Vagina (tissue), 2 donors: ENCODE data around the gene BRIP1. TPM values are rescaled to one million over a fixed set of nuclear protein-coding genes. Genes with fewer than 3 reads are reported as not detected.

Experiments
- DNase-seq, 2 donors: peaks; one replicate each; pipeline ENCODE4 v3.0.0-alpha.2; 2017; ENCODE audit errors: extremely low spot score in 2 of 2
- H3K27ac ChIP-seq: fragments of 200-600 bp; sonication (generic); one replicate; pipeline ENCODE4 v1.5.1; 2019
- H3K27me3 ChIP-seq: fragments of 200-600 bp; sonication (generic); one replicate; pipeline ENCODE4 v1.5.1; 2019
- H3K36me3 ChIP-seq, 2 donors: fragments of 200-600 bp; sonication (generic); one replicate each; pipeline ENCODE4 v1.5.1; 2017 to 2019
- H3K4me1 ChIP-seq: fragments of 200-600 bp; sonication (generic); one replicate; pipeline ENCODE4 v1.5.1; 2019
- H3K4me3 ChIP-seq, 2 donors: fragments of 200-600 bp; sonication (generic); 1 replicate in 1 of 2; 2 replicates in 1 of 2; pipeline ENCODE4 v1.5.1; 2016 to 2019
- H3K9me3 ChIP-seq: fragments of 200-600 bp; sonication (generic); one replicate; pipeline ENCODE4 v1.5.1; 2019
- POLR2A ChIP-seq, 2 donors: fragments of 450-650 bp; IDR thresholded peaks; one replicate each; pipeline ENCODE4 v1.6.1; 2017; ENCODE audit warnings: antibody characterized with exemption in 2 of 2, mild to moderate bottlenecking in 2 of 2, moderate library complexity in 2 of 2
- POLR2AphosphoS5 ChIP-seq, 2 donors: sonication (generic); formaldehyde crosslinking; IDR thresholded peaks; one replicate each; pipeline ENCODE4 v1.9.0; 2017; ENCODE audit warnings: antibody characterized with exemption in 2 of 2, mild to moderate bottlenecking in 2 of 2, low read depth in 1 of 2; ENCODE audit not compliant: insufficient read depth in 1 of 2
- intact Hi-C: fragments of 100-400 bp; cut with DNase I; formaldehyde crosslinking; loops from one replicate; pipeline ENCODE4 v1.15.1; 2023
- total RNA-seq: library from RNA; depleted of rRNA; stranded (reverse); fragments of >200 nt; gene quantifications from one replicate; pipeline ENCODE4 v1.2.3, GENCODE V29; 2016
- TF ChIP-seq, protein P1 (sequence below), 3 experiments: fragments of 450-650 bp in 2 of 3; fragments of 200-600 bp in 1 of 3; sonication (generic) in 1 of 3; IDR thresholded peaks; one replicate each; pipeline ENCODE4 v1.5.1; 2017 to 2019; ENCODE audit warnings: antibody characterized with exemption in 3 of 3, mild to moderate bottlenecking in 2 of 3, moderate library complexity in 2 of 3

BRIP1 gene
- total RNA-seq, 1 donor from 2014 or later, result 0.98 TPM

DNA sequence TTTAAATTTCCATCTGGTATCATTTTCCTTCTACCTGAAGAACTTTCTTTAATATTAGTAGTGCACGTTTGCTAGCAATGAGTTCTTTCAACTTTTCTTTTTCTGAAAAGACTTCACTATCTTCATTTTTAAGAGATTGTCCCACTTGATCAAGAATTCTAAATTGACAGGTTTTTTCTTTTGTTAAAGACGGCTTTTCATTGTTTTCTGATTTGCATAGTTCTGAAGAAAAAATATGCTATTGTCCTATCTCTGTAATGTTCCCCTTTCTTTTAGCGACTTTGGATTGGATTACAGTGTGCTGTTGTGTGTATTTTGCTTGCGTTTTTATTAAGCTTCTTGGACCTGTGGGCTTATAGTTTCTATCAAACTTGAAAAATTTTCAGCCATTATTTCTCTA is 146.0 kb downstream of the BRIP1 start:
- intact Hi-C loops, result no loop called here
- no peaks in the 10 kb centered on the region for H3K36me3 ChIP-seq
- H3K4me1 ChIP-seq, result no peaks in the 10 kb centered on the region
- no peak overlapping the region for H3K27ac ChIP-seq
- no peaks in the 10 kb centered on the region for H3K9me3 ChIP-seq
- H3K4me3 ChIP-seq, result no peak overlapping the region
- TF ChIP-seq, protein P1, sequence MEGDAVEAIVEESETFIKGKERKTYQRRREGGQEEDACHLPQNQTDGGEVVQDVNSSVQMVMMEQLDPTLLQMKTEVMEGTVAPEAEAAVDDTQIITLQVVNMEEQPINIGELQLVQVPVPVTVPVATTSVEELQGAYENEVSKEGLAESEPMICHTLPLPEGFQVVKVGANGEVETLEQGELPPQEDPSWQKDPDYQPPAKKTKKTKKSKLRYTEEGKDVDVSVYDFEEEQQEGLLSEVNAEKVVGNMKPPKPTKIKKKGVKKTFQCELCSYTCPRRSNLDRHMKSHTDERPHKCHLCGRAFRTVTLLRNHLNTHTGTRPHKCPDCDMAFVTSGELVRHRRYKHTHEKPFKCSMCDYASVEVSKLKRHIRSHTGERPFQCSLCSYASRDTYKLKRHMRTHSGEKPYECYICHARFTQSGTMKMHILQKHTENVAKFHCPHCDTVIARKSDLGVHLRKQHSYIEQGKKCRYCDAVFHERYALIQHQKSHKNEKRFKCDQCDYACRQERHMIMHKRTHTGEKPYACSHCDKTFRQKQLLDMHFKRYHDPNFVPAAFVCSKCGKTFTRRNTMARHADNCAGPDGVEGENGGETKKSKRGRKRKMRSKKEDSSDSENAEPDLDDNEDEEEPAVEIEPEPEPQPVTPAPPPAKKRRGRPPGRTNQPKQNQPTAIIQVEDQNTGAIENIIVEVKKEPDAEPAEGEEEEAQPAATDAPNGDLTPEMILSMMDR (IDR thresholded peaks at IDR 0.05), result no peak
- TF ChIP-seq POLR2AphosphoS5 (IDR thresholded peaks at IDR 0.05; ENCODE audit: insufficient read depth in 1 of 2, low read depth in 1 of 2) (no peak), POLR2A (IDR thresholded peaks at IDR 0.05) (no peak)
- no peak for DNase-seq
- no peaks in the 10 kb centered on the region for H3K27me3 ChIP-seq

DNA sequence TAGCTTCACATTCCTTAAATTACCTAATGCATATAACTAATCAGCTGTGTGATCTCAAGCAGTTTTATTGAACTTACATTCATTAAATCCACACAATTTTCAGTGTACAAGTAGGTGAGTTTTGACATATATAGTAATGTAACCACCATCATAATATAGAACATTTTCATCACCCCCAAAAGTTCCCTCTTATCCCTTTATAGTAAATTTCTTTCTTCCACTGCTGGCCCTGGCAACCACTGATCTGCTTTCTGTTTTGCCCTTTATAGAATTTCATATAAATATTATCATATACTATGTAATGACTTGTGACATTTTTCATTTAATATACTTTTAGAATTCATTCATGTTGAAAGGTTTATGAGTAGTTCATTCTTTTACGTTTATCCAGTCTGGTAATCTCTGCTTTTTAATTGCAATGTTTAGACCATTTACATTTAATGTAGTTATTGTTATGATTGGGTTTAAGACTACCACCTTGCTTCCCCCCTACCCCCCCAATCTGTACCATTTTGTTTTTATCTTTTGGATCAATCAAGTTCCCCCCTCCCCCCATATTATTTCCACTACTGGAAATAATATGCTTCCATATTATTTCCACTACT is 147.0 kb downstream of the BRIP1 start:
- TF ChIP-seq, protein P1 (IDR thresholded peaks at IDR 0.05), result no peak
- TF ChIP-seq POLR2AphosphoS5 (IDR thresholded peaks at IDR 0.05; ENCODE audit: insufficient read depth in 1 of 2, low read depth in 1 of 2), result no peak
- no peak for TF ChIP-seq POLR2A (IDR thresholded peaks at IDR 0.05)
- Histone ChIP-seq H3K27me3 (no peaks in the 10 kb centered on the region), H3K9me3 (no peaks in the 10 kb centered on the region), H3K4me3 (no peak overlapping the region), H3K4me1 (no peaks in the 10 kb centered on the region), H3K27ac (no peak overlapping the region), H3K36me3 (no peaks in the 10 kb centered on the region)
- DNase-seq, result no peak
- intact Hi-C loops, result no loop called here

DNA sequence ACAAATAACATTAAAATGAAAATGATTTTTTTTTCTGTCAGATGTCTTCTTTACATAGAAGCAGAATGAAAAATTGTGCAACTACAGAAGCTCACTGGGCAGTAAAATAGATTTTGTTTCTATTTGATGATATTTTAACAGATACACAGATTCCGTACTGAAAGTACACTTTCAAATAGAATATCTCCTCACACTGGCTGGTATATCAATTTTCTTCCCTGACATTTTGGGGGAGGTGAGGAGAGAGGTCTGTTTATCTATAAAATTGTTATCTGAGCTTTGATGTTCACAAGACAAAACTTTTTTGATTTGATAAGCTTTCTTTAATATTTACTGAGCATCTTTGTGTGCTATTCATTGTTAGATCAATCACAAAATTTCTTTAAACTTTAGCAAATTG is 148.0 kb downstream of the BRIP1 start:
- Histone ChIP-seq H3K4me3 (no peak overlapping the region), H3K36me3 (no peaks in the 10 kb centered on the region), H3K4me1 (no peaks in the 10 kb centered on the region), H3K9me3 (no peaks in the 10 kb centered on the region), H3K27me3 (no peaks in the 10 kb centered on the region), H3K27ac (no peak overlapping the region)
- no peak for DNase-seq
- TF ChIP-seq, protein P1 (IDR thresholded peaks at IDR 0.05), result no peak
- TF ChIP-seq POLR2A (IDR thresholded peaks at IDR 0.05) (no peak), POLR2AphosphoS5 (IDR thresholded peaks at IDR 0.05; ENCODE audit: insufficient read depth in 1 of 2, low read depth in 1 of 2) (no peak)
- intact Hi-C loops, result no loop called here

DNA sequence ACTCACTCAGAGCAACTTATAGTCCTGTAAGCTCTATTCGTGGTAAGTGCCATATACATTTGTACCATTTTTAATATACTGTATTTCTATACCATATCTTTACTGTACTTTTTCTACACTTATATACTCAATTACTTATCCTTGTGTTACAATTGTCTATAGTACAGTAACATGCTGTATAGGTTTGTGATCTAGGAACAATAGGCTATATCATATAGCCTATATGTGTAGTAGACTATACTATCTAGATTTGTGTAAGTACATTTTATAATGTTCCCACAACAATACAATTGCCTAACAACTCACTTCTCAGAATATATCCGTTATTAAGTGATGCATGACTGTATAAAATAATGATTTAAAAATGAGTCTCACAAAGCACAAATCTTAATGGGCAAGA is 149.0 kb downstream of the BRIP1 start:
- Histone ChIP-seq H3K36me3 (no peaks in the 10 kb centered on the region), H3K4me3 (no peak overlapping the region), H3K27ac (no peak overlapping the region), H3K4me1 (no peaks in the 10 kb centered on the region), H3K9me3 (no peaks in the 10 kb centered on the region), H3K27me3 (no peaks in the 10 kb centered on the region)
- intact Hi-C loops, result no loop called here
- DNase-seq, result no peak
- TF ChIP-seq POLR2AphosphoS5 (IDR thresholded peaks at IDR 0.05; ENCODE audit: insufficient read depth in 1 of 2, low read depth in 1 of 2) (no peak), POLR2A (IDR thresholded peaks at IDR 0.05) (no peak)
- TF ChIP-seq, protein P1 (IDR thresholded peaks at IDR 0.05), result no peak

DNA sequence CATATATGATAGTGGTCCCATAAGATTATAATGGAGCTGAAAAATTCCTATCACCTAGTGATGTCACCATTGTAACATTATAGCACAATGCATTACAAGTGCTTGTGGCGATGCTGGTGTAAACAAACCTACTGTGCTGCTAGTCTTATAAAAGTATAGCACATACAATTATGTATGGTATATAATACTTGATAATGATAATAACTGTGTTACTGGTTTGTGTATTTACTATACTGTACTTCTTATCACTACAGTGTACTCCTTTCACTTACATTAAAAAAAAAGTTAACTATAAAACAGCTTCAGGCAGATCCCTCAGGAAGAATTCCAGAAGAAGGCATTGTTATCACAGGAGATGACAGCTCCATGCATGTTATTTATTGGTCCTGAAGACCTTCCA is 150.3 kb downstream of the BRIP1 start:
- no peak for TF ChIP-seq POLR2A (IDR thresholded peaks at IDR 0.05)
- no peak for TF ChIP-seq POLR2AphosphoS5 (IDR thresholded peaks at IDR 0.05; ENCODE audit: insufficient read depth in 1 of 2, low read depth in 1 of 2)
- TF ChIP-seq, protein P1 (IDR thresholded peaks at IDR 0.05), result no peak
- no peak for DNase-seq
- Histone ChIP-seq H3K27ac (no peak overlapping the region), H3K36me3 (no peaks in the 10 kb centered on the region), H3K4me3 (no peak overlapping the region), H3K4me1 (no peaks in the 10 kb centered on the region), H3K9me3 (no peaks in the 10 kb centered on the region), H3K27me3 (no peaks in the 10 kb centered on the region)
- intact Hi-C loops, result no loop called here
